SK-N-SH treated with all-trans-retinoic acid at 6 μM for 48 hours (cell line): ENCODE data around the gene SLC39A3.

ENCODE experiments used
- ATAC-seq: fragments of 200-7000 bp; cut with Tn5 transposase; 3 replicates; pipeline ENCODE4 v1.9.1; 2020; ENCODE audit warnings: mild to moderate bottlenecking, moderate library complexity
- BACH2 ChIP-seq: fragments of 250-450 bp; sonication (Bioruptor Pico); IDR thresholded peaks from 2 replicates; pipeline ENCODE4 v1.9.0; 2021; ENCODE audit warnings: mild to moderate bottlenecking, borderline replicate concordance
- CSDC2 ChIP-seq: fragments of 250-450 bp; sonication (Bioruptor Pico); IDR thresholded peaks from 2 replicates; pipeline ENCODE4 v1.5.0; 2020; ENCODE audit warnings: mild to moderate bottlenecking, moderate library complexity
- GLIS3 ChIP-seq: fragments of 250-450 bp; sonication (Bioruptor Pico); IDR thresholded peaks from 2 replicates; pipeline ENCODE4 v1.5.0; 2020; ENCODE audit warnings: mild to moderate bottlenecking, moderate library complexity
- ISL1 ChIP-seq: fragments of 250-450 bp; sonication (Bioruptor Pico); IDR thresholded peaks from 2 replicates; pipeline ENCODE4 v2.1.2; 2022; ENCODE audit warnings: mild to moderate bottlenecking, moderate library complexity
- OSR1 ChIP-seq: fragments of 250-450 bp; sonication (Bioruptor Pico); IDR thresholded peaks from 2 replicates; pipeline ENCODE4 v1.8.0; 2022; ENCODE audit warnings: moderate library complexity, mild to moderate bottlenecking, inconsistent platforms
- PPARA ChIP-seq: fragments of 250-450 bp; sonication (Bioruptor Pico); IDR thresholded peaks from 2 replicates; pipeline ENCODE4 v1.5.0; 2020; ENCODE audit warnings: mild to moderate bottlenecking, borderline replicate concordance
- RARB ChIP-seq: fragments of 250-450 bp; sonication (Bioruptor Pico); IDR thresholded peaks from 2 replicates; pipeline ENCODE4 v1.8.0; 2021; ENCODE audit warnings: mild to moderate bottlenecking, moderate library complexity
- TCF4 ChIP-seq: fragments of 250-450 bp; sonication (Bioruptor Pico); IDR thresholded peaks from 2 replicates; pipeline ENCODE4 v1.8.0; 2021; ENCODE audit warnings: mild to moderate bottlenecking, moderate library complexity, borderline replicate concordance
- TOX ChIP-seq: fragments of 250-450 bp; sonication (Bioruptor Pico); IDR thresholded peaks from 2 replicates; pipeline ENCODE4 v1.8.0; 2021; ENCODE audit warnings: mild to moderate bottlenecking, moderate library complexity, borderline replicate concordance
- ZC3H10 ChIP-seq: fragments of 250-450 bp; sonication (Bioruptor Pico); IDR thresholded peaks from 2 replicates; pipeline ENCODE4 v1.5.1; 2021; ENCODE audit warnings: mild to moderate bottlenecking, moderate library complexity
- ZFP30 ChIP-seq: fragments of 450-650 bp; formaldehyde crosslinking; IDR thresholded peaks from 2 replicates; pipeline ENCODE4 v1.5.0; 2022; ENCODE audit warnings: mild to moderate bottlenecking, moderate library complexity
- ZNF565 ChIP-seq: fragments of 450-650 bp; formaldehyde crosslinking; conservative IDR thresholded peaks from 2 replicates; pipeline ENCODE4 v1.5.0; 2020; ENCODE audit warnings: low read depth, mild to moderate bottlenecking, moderate library complexity
- ZNF70 ChIP-seq: fragments of 450-650 bp; formaldehyde crosslinking; IDR thresholded peaks from 2 replicates; pipeline ENCODE4 v1.5.0; 2020; ENCODE audit warnings: mild to moderate bottlenecking, moderate library complexity
- TF ChIP-seq, protein P1 (sequence below): fragments of 250-450 bp; sonication (Bioruptor Pico); IDR thresholded peaks from 2 replicates; pipeline ENCODE4 v1.8.0; 2021; ENCODE audit warnings: low read depth, mild to moderate bottlenecking, moderate library complexity, borderline replicate concordance
- TF ChIP-seq, protein P2 (sequence below): fragments of 250-450 bp; sonication (Bioruptor Pico); IDR thresholded peaks from 2 replicates; pipeline ENCODE4 v1.8.0; 2020; ENCODE audit warnings: mild to moderate bottlenecking, moderate library complexity, borderline replicate concordance
- TF ChIP-seq, protein P3 (sequence below): fragments of 250-450 bp; sonication (Bioruptor Pico); IDR thresholded peaks from 2 replicates; pipeline ENCODE4 v1.5.1; 2021; ENCODE audit warnings: mild to moderate bottlenecking, moderate library complexity
- TF ChIP-seq, protein P4 (sequence below): fragments of 250-450 bp; sonication (Bioruptor Pico); IDR thresholded peaks from 2 replicates; pipeline ENCODE4 v1.5.0; 2020; ENCODE audit warnings: mild to moderate bottlenecking, moderate library complexity
- TF ChIP-seq, protein P5 (sequence below): fragments of 250-450 bp; sonication (Bioruptor Pico); IDR thresholded peaks from 2 replicates; pipeline ENCODE4 v1.5.1; 2020; ENCODE audit warnings: low read depth, mild to moderate bottlenecking, moderate library complexity

SLC39A3 gene

DNA sequence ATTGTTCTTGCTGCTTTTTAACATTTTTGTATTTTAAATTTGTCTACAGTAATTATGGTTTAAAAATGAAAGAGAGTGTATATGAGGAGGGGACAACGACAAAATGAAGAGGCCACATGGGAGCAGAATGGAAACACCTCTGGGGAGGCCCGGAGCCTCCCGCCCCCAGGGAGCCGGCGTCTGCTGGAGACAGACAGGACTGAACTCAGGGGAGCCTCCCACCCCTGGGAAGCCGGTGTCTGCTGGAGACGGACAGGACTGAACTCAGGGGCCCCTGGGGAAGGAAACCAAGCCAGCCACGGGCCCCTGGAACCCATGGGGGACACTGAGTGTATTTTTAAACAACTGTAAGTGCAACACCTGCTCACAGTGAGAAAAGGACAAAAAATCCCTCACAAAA lies 16.7 kb upstream of the SLC39A3 start (continued):
- TF ChIP-seq, protein P1, sequence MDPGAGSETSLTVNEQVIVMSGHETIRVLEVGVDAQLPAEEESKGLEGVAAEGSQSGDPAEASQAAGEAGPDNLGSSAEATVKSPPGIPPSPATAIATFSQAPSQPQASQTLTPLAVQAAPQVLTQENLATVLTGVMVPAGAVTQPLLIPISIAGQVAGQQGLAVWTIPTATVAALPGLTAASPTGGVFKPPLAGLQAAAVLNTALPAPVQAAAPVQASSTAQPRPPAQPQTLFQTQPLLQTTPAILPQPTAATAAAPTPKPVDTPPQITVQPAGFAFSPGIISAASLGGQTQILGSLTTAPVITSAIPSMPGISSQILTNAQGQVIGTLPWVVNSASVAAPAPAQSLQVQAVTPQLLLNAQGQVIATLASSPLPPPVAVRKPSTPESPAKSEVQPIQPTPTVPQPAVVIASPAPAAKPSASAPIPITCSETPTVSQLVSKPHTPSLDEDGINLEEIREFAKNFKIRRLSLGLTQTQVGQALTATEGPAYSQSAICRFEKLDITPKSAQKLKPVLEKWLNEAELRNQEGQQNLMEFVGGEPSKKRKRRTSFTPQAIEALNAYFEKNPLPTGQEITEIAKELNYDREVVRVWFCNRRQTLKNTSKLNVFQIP (CRISPR knock-in tag): no peak
- TF ChIP-seq TCF4 (CRISPR knock-in tag) (no peak), ZC3H10 (CRISPR knock-in tag) (no peak), RARB (CRISPR knock-in tag) (no peak), TOX (CRISPR knock-in tag) (no peak), PPARA (CRISPR knock-in tag) (no peak), CSDC2 (no peak)
- TF ChIP-seq, protein P2, sequence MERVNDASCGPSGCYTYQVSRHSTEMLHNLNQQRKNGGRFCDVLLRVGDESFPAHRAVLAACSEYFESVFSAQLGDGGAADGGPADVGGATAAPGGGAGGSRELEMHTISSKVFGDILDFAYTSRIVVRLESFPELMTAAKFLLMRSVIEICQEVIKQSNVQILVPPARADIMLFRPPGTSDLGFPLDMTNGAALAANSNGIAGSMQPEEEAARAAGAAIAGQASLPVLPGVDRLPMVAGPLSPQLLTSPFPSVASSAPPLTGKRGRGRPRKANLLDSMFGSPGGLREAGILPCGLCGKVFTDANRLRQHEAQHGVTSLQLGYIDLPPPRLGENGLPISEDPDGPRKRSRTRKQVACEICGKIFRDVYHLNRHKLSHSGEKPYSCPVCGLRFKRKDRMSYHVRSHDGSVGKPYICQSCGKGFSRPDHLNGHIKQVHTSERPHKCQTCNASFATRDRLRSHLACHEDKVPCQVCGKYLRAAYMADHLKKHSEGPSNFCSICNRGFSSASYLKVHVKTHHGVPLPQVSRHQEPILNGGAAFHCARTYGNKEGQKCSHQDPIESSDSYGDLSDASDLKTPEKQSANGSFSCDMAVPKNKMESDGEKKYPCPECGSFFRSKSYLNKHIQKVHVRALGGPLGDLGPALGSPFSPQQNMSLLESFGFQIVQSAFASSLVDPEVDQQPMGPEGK (CRISPR knock-in tag): no peak

DNA sequence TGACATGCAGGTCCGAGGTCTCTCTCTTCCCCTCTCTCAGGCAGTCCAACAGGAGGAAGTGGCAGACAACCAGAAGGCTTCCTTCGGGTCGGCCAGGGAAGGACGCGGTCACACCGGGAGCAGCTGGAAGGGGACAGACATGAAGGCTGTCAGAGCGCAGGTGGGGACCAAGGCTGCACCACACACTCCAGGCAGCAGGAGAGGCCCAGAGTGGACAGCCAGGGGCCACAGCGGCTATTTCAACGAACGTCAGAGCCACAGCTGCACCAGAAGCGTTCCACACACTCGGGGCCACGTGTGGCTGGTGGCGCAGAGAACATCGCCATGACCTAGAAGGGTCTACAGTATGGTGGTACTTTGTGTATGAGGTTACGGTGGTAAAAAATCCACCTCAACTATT lies 16.0 kb upstream of the SLC39A3 start:
- TF ChIP-seq ZFP30 (CRISPR knock-in tag) (no peak), RARB (CRISPR knock-in tag) (no peak), PPARA (CRISPR knock-in tag) (no peak), ISL1 (CRISPR knock-in tag) (no peak), TCF4 (CRISPR knock-in tag) (no peak), GLIS3 (no peak), BACH2 (CRISPR knock-in tag) (no peak), CSDC2 (no peak), TOX (CRISPR knock-in tag) (no peak), ZNF565 (no peak), ZNF70 (CRISPR knock-in tag) (no peak), OSR1 (CRISPR knock-in tag) (no peak)
- TF ChIP-seq, protein P3, sequence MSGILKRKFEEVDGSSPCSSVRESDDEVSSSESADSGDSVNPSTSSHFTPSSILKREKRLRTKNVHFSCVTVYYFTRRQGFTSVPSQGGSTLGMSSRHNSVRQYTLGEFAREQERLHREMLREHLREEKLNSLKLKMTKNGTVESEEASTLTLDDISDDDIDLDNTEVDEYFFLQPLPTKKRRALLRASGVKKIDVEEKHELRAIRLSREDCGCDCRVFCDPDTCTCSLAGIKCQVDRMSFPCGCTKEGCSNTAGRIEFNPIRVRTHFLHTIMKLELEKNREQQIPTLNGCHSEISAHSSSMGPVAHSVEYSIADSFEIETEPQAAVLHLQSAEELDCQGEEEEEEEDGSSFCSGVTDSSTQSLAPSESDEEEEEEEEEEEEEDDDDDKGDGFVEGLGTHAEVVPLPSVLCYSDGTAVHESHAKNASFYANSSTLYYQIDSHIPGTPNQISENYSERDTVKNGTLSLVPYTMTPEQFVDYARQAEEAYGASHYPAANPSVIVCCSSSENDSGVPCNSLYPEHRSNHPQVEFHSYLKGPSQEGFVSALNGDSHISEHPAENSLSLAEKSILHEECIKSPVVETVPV (CRISPR knock-in tag): no peak
- TF ChIP-seq, protein P2 (CRISPR knock-in tag): no peak
- TF ChIP-seq, protein P4, sequence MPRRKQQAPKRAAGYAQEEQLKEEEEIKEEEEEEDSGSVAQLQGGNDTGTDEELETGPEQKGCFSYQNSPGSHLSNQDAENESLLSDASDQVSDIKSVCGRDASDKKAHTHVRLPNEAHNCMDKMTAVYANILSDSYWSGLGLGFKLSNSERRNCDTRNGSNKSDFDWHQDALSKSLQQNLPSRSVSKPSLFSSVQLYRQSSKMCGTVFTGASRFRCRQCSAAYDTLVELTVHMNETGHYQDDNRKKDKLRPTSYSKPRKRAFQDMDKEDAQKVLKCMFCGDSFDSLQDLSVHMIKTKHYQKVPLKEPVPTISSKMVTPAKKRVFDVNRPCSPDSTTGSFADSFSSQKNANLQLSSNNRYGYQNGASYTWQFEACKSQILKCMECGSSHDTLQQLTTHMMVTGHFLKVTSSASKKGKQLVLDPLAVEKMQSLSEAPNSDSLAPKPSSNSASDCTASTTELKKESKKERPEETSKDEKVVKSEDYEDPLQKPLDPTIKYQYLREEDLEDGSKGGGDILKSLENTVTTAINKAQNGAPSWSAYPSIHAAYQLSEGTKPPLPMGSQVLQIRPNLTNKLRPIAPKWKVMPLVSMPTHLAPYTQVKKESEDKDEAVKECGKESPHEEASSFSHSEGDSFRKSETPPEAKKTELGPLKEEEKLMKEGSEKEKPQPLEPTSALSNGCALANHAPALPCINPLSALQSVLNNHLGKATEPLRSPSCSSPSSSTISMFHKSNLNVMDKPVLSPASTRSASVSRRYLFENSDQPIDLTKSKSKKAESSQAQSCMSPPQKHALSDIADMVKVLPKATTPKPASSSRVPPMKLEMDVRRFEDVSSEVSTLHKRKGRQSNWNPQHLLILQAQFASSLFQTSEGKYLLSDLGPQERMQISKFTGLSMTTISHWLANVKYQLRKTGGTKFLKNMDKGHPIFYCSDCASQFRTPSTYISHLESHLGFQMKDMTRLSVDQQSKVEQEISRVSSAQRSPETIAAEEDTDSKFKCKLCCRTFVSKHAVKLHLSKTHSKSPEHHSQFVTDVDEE (CRISPR knock-in tag): no peak
- TF ChIP-seq, protein P1 (CRISPR knock-in tag): no peak
- TF ChIP-seq, protein P5, sequence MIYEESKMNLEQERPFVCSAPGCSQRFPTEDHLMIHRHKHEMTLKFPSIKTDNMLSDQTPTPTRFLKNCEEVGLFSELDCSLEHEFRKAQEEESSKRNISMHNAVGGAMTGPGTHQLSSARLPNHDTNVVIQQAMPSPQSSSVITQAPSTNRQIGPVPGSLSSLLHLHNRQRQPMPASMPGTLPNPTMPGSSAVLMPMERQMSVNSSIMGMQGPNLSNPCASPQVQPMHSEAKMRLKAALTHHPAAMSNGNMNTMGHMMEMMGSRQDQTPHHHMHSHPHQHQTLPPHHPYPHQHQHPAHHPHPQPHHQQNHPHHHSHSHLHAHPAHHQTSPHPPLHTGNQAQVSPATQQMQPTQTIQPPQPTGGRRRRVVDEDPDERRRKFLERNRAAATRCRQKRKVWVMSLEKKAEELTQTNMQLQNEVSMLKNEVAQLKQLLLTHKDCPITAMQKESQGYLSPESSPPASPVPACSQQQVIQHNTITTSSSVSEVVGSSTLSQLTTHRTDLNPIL (CRISPR knock-in tag): no peak
- no peak for ATAC-seq
